HG03108 (cell line): ENCODE data around the gene KIAA0825.
"Not testable (repeated sequence)": the region's sequence is repeated elsewhere in the genome, so short reads cannot be mapped to it uniquely, and the experiment has no call there.

ENCODE experiments used
- ATAC-seq: cut with Tn5 transposase; IDR thresholded peaks from one replicate; pipeline ENCODE4 v1.9.1; 2021; ENCODE audit warnings: moderate library complexity; ENCODE audit not compliant: unreplicated experiment

Gene KIAA0825

DNA sequence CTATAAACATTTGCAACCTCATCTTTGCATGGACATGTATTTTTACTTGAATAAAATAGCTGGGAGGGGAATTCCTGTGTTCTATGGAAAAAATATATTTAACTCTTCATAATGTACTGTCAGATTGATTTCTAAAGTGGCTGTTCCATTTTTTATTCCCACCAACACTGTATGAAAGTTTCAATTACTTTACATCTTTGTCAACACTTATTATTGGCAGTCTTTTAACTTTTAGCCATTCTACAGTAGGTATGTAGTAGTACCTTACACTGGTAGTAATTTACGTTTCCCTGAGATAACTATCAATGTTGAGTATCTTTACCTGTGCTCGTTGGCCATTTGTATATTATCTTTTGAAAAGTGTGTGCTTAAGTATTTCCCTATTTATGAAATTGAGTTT is 429.7 kb downstream of the KIAA0825 start:
- ATAC-seq: no peak

DNA sequence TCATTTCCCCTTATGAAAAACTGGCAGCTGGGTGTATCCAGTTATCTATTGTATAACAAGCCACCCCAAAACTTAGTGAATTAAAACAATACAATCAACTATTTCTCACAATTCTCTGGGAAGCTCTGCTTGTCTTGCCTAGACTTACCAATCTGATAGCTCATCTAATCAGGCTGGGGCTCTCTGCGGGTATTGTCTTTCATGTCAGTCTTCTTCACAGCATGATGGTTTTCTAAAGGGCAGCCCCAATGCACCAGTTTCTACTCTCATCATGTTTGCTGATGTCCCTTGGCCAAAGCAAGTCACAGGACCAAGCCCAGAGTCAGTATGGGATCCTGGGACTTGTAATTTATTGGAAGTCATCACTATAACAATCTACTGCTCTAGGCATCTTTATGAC is 433.5 kb downstream of the KIAA0825 start:
- no peak for ATAC-seq

DNA sequence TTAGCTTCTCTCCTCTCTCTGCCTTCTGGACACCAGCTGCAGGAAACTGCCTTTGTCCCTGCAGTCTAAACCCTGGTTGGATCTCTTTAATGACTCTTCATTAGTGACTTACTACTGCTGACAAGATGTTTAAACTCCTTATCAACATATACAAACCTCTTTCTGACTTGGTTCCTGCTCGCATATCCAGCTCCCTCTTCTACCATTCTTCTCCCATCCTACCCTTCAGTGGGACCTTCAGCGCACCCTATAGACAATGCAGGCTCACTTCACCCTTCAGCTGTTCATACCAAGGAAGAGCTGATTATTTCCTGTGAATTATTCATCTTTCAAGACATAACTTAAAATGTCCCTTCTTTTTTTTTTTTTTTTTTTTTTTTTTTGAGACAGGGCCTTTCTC is 436.5 kb downstream of the KIAA0825 start:
- no peak for ATAC-seq

DNA sequence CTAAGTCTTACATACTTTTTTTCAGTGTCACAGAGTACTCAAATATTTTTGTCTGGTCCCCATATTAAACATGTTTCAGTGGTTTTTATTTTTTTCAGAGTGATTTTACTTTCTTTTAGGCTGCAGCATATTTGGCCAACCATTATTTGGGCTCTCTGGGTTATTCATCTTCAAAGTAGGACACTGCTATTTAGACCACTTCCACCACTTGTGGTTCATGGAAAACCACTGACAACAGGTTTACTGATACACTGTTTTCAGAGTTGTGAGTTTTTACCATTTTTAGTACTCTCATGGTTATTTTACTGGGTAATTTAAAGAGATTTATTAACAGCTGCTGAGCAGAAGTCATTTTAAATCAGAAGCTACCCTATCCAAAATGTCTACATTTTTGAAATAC is 437.6 kb downstream of the KIAA0825 start:
- ATAC-seq: no peak

DNA sequence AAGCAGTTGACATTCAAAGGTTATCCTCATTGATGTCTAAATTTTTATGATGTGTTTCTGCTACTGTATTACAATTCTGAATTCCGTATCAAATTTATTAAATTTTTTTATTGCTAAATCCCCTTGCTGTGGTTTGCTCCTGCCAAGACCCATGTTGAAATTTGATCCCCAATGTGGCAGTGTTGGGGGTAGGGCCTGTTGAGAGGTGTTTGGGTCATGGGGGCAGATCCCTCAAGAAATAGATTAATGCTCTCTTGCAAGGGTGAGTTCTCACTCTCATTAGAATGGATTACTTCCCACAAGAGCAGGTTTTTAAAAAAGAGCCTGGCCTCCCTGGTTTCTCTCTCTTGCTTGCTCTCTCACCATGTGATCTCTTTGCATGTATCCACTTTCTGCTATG is 442.5 kb downstream of the KIAA0825 start:
- no peak for ATAC-seq

DNA sequence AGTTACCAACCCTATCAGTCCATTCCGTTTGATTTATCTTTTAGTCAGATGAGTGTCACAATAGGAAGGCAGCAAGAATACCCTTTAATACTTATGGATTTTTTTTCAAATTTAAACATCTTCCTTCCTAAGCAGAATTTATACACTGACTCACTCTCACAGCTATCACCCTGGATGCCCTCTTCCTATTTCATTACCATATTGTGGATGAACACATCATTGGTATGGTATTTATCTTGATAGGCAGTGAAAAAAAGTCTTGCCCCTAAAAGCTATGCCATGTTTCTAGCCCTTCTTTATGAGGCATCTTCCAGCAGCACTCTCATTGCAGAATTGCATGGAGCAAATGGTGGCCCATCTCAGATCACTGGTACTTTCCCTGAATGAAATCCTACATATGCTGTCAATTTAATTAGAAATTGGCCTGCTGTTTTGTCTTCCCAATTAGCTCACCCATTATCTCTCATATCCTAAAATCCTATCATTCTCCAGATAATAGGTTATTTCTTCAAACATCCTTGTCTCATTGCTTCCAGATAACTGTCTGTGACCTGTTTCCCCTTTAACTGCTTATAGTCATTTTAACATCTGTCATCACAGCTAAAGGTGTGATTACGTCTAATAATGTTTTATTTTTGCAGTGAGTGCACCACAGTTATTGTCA is 443.5 kb downstream of the KIAA0825 start:
- ATAC-seq: no peak

DNA sequence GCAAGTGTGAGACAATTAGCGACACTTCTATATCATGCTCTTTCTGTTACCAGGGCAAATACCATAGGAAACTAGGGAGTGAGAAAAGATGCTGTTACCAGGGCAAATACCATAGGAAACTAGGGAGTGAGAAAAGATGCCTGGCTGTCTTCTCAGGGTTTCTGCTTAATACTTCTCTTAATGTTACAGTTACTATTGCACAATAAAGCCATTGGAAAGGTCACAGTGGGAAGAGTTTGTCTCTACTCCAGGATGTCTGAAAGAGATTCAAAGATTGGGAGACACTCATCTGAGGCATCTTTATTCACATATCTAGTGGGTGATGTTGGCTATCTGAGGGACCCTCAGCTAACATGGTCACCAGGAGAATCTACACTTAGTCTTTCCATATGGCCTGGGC is 445.3 kb downstream of the KIAA0825 start:
- no peak for ATAC-seq

DNA sequence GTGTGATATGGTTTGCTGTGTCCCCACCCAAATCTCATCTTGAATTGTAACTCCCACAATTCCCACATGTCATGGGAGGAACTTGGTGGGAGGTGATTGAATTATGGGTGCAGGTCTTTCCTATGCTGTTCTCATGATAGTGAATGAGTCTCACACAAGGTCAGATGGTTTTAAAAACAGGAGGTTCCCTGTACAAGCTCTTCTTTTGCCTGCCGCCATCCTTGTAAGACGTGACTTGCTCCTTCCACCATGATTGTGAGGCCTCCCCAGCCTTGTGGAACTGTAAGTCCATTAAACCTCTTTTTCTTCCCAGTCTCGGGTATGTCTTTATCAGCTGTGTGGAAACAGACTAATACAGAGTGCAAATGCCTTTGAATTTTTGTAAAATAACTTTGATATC is 447.3 kb downstream of the KIAA0825 start:
- ATAC-seq: not testable (repeated sequence)

DNA sequence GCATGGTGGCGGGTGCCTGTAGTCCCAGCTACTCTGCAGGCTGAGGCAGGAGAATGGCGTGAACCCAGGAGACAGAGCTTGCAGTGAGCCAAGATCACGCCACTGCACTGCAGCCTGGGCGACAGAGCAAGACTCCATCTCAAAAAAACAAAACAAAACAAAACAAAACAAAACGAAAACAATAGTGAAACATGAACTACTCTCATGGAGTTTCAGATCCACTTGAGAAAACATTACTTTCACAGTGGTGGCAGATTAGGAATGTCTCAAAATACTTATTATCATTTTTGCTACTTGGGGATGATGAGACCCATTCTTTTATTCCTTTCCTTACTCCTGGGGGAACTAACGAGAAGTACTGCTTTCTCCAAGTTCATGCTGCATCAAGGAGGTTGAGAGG is 448.2 kb downstream of the KIAA0825 start:
- ATAC-seq: not testable (repeated sequence)

DNA sequence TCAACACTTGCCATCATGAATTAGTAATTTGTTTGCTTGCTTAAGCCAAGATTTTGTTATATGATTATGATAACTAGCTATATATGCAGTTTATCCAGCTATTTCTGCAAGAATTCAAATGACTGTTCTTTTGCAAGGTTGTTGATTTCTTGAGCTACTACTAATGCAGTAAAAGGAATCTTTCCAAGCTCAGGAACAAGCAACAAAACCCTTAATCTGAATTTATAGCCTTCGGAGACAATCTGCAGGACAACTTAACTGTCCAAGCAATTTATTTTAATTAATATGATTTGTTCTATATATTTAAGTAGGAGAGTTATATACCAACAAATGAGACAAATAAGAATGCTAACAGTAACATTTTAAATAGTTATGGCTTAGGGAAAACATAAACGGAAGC is 450.3 kb downstream of the KIAA0825 start:
- no peak for ATAC-seq

DNA sequence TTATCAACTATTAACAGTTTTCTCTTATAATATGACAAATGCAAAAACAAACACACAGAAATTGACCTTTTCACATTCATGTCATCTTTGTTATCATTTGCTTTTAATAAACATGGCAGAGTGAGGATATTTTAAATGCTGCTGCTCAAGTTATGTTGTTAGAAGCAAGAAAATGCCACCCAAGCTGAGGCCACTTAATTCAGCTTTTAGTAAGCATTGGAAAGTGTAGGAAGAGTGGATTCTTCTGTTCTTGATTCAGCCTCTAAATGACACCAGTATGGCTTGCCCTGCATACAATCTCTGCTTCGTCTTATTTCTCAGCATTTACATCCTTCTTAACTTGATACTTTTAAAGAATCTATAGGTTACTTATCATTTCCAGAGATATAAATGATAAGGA is 456.6 kb downstream of the KIAA0825 start:
- ATAC-seq: no peak

DNA sequence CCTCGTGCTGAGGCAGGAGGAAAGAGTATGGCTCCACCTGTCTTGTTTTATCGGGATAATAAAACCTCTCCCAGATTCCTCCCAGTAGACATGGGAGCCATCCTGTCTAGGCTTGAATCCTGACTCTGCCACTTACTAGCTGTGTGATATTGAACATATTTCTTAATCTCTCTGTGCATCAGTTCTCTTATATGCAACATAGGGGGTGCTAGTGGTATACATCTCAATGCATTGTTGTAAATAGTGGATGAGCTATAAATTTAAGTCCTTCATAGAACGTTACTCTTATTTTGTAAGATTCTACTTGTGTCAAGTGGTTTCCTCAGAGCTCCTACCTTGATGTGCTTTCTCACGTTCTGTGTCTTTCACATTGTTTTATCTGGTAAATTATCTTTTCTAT is 459.3 kb downstream of the KIAA0825 start:
- ATAC-seq: no peak

DNA sequence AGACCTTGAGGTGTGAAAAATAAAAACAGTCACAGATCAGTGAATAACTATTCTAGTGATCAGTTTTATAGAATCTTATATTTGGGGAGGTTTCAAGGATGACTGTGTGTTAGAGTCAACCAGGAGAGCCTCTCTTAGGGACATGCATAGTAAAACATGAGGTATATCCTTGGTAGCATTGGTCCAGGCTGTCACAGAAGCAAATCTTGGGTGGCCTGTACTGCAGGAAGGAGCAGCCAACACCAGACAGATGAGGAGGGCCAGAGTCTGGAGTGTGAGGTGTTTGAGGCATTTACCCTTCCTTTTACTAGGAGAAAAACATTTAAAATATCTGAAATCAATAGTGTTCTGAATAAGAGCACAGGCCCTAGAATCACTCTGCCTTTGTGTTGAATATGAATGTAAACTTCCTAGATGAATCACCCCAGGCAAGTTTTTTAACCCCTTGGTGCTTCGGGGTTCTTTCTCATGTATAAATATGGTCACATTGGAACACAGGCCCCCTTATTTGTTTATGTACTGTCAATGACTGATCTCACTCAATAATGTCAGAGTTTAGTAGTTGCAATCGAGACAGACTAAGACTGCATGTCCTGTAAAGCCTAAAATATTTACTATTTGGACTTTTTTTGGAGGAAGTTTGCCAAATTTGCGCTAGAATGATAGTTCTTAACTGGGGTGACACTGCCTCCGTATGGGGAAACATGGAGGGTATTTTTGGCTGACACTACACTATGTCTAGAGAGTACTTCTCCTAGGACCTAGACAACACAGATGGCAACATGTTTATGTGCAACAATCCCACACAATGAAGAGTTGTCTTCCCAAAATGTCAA is 460.5 kb downstream of the KIAA0825 start:
- no peak for ATAC-seq

DNA sequence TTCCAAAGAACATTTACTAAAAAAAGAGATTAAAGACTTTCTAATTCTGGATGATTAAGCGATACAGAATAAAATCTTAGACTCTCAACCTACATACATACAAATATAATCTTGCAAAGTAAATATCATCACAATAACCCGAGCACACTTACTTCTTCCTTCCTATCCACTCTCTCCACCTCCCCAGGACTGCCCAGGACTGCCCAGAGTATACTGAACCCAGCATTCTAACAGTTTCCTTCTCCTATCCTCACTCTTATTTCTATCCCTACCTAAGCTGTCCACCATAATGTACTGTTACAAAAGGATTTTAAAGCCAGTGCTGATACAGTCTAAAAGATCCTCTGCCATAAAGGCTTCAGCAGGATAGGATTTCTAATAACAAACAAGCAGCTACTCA is 463.7 kb downstream of the KIAA0825 start:
- ATAC-seq: no peak

DNA sequence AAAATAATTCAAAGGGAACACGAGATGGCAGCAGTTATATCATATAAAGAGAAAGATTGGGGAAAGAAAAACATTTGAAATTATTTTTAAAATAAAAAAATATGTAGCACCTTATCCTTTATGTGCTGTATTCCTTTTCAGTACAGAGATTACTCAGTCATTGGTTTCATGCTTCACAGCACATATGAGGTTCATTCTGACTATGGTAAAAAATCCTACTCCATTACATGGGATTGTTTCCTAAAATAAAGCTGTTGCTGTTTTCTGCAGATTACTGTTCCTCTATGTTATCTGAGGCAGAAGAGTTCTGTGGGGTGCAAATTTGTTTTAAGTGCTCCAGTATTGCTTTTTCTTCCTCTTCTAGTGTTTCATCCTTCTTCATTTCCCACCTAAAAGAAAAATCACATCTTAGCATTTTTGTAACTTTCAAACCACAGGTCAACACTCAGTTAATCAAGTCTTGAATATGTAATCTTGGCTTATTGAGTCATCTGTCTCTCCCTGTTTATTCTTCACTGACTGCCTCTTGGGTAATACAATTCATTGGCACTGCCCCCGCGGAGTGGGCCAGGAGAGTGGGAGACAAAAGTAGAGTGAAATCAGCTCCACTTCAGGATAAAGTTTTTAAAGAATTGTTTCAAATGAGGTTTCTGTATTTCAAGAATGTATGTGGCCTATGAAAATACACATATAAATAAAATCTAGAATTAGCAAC is 464.5 kb downstream of the KIAA0825 start:
- ATAC-seq: no peak

DNA sequence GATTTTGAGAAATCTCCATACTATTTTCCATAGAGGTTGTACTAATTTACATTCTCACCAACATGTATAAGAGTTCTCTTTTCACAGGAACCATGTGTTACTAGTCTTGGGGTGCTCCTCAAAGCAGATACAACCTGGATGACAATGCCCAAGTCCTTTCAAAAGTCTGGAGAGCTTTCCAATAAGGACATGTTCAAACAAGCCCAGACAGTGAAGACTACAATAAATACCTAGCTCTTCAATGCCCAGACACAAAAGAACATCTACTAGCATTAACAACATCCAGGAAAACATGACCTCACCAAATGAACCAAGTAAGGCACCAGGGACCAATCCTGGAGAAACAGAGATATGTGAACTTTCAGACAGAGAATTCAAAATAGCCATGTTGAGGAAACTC is 474.8 kb downstream of the KIAA0825 start:
- not testable (repeated sequence) for ATAC-seq

DNA sequence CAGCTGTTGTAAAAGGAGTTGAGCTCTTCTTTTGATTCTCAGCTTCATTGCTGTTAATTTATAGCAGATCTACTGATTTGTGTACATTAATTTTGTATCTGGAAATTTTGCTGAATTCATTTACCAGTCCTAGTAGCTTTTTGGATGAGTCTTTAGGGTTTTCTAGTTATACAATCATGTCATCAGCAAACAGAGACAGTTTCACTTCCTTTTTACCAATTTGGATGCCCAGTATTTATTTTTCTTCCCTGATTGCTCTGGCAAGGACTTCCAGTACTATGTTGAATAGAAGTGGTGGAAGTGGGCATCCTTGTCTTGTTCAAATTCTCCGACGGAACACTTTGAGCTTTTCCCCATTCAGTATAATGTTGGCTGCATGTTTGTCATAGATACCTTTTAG is 478.1 kb downstream of the KIAA0825 start:
- ATAC-seq: no peak

DNA sequence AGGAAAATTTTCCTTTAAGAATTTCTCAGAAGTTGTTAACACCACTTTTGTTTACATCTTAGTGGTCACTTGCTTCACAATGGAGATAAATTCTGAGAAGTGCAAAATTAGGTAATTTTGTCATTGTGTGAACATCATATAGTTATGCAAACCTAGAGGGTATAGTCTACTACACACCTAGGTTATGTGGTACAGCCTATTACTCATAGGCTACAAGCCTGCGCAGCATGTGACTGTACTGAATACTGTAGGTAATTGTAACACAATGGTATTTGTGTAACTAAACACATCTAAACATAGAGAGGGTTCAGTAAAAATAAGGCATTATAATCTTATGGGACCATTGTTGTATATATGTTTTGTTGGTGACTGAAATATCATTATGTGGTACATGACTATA is 488.3 kb downstream of the KIAA0825 start:
- no peak for ATAC-seq

DNA sequence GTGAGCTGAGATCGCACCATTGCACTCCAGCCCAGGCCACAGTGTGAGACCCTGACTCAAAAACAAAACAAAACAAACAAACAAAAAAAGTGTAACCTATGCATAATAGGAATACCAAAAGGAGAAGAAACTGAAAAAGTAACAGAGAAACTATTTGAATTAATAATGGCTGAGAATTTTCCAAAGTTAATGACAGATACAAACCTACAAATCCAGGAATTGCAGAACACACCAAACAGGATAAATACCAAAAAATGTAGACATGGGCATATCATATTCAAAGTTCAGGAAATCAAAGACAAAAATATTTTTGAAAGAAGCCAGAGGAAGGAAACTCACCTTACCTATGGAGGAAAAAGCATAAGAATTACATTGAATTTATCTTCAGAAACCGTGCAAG is 493.3 kb downstream of the KIAA0825 start:
- ATAC-seq: no peak

DNA sequence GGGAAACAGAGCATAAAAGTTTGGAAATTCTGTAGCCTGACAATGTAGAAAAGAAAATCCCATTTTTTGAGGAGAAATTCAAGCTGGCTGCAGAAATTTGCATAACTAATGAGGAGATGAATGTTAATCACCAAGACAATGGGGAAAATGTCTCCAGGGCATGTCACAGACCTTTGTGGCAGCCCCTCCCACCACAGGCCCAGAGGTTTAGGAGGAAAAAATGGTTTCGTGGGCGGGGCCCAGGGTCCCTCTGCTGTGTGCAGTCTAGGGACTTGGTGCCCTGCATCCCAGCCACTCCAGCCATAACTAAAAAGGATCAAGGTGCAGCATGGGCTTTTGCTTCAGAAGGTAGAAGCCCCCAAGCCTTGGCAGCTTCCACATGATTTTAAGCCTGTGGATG is 502.1 kb downstream of the KIAA0825 start:
- ATAC-seq: not testable (repeated sequence)

DNA sequence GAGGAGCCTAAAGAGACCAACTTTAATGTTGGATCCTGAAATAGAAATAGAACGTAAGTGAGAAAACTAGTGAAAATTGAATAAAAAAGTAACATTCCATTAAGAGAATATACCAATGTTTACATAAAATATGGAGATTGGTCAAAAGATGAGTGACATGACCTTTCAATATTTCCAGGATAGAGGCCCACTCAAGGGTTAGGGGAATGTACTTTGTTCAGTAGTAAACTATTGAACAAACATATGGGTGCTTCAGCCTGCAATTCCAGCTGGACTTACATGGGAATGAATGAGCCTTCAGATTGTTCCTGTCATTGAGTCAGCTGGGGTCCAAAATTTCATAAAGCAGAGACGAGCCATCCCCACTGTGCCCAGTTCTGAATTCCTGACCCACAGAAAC is 505.3 kb downstream of the KIAA0825 start:
- no peak for ATAC-seq
